Psoas muscle (tissue), 8 donors: ENCODE measurements around the gene LUC7L. TPM values are rescaled to one million over a fixed set of nuclear protein-coding genes. Genes with fewer than 3 reads are reported as not detected.

Experiments used
- ATAC-seq, 4 donors: fragments of 200-7000 bp; cut with Tn5 transposase; one replicate each; pipeline ENCODE4 v1.9.1; 2020; ENCODE audit warnings: moderate library complexity in 3 of 4, mild to moderate bottlenecking in 2 of 4
- DNase-seq, 2 donors: peaks; one replicate each; pipeline ENCODE4 v3.0.0-alpha.2; 2020
- H3K27ac ChIP-seq: fragments of 200-600 bp; one replicate; pipeline ENCODE4 v1.8.0; 2022
- H3K27me3 ChIP-seq, 3 donors: fragments of 200-600 bp in 1 of 3; one replicate each; pipeline versions ENCODE4 v1.6.1 to v1.8.0; 2013 to 2022; ENCODE audit warnings: low read length in 2 of 3, mild to moderate bottlenecking in 2 of 3, moderate library complexity in 1 of 3; ENCODE audit not compliant: insufficient read depth in 3 of 3
- H3K36me3 ChIP-seq, 2 donors: fragments of 200-600 bp in 1 of 2; one replicate each; pipeline versions ENCODE4 v1.6.1 to v1.8.0; 2013 to 2022; ENCODE audit warnings: low read depth in 1 of 2, mild to moderate bottlenecking in 1 of 2, moderate library complexity in 1 of 2; ENCODE audit not compliant: insufficient read depth in 1 of 2
- H3K4me1 ChIP-seq: fragments of 200-600 bp; one replicate; pipeline ENCODE4 v1.8.0; 2022
- H3K4me3 ChIP-seq: fragments of 200-600 bp; one replicate; pipeline ENCODE4 v1.8.0; 2022; ENCODE audit warnings: mild to moderate bottlenecking
- H3K9me3 ChIP-seq: fragments of 200-600 bp; one replicate; pipeline ENCODE4 v1.8.0; 2022
- CTCF ChIP-seq: fragments of 200-600 bp; IDR thresholded peaks from one replicate; pipeline ENCODE4 v1.8.0; 2022; ENCODE audit warnings: antibody characterized with exemption
- WGBS, 3 donors: extraction: QIAGEN DNeasy Blood & Tissue Kit; methylation state at CpG; one replicate each; pipeline versions ENCODE4 v1.1.6 to v1.1.7; 2013; 5-methylcytosine and 5-hydroxymethylcytosine counted together
- intact Hi-C, 2 donors: fragments of 100-400 bp; cut with DNase I; formaldehyde crosslinking; loops; one replicate each; pipeline versions ENCODE4 v1.11.0 to v1.14.2; 2022
- polyA plus RNA-seq, 3 donors: library from polyadenylated mRNA; stranded (reverse); fragments of 200-250 nt; gene quantifications; one replicate each; pipeline ENCODE4 v1.2.3, GENCODE V29; 2013
- total RNA-seq, 4 donors: library from RNA; stranded (reverse); fragmentation: NEBNext Ultra II Directional in 2 of 4; extraction: Animal tissue kit (Norgen Biotek cat#: 25700) in 2 of 4; gene quantifications; one replicate each; pipeline versions ENCODE4 v1.2.1 to v1.2.4, GENCODE V29; 2021 to 2023
- donor health status: healthy with polysubstance abuse.
- donor health status: DM: no; HTN: no; CAD: no; lungs with moderate emphysema.
- donor health status: Bipolar disorder and iron deficiency.
- donor health status: healthy.
- donor health status: DM: yes; HTN: yes; CAD: no.
- donor health status: DM: no; HTN: no; CAD: no.
- donor health status: DM: no; HTN: no; CAD: no.
- donor health status: DM: yes; HTN: yes; CAD: no.

The LUC7L gene
- total and polyA plus RNA-seq, 7 donors: 23.8 to 58.9 (median 30.3) TPM

GRCh38 chr16:275786-276232 is 46.6 kb upstream of the LUC7L start, which contains the start of gene RGS11:
Gene RGS11 (minus strand): TSS chr16:275944. CDS start chr16:275911, 33 bp downstream.
- H3K9me3 ChIP-seq: no peaks in the 10 kb centered on the region
- peaks cover 0 to 29% (median 25%) of the 10 kb centered on the region in 3 donors for H3K27me3 ChIP-seq
- H3K4me3 ChIP-seq: peak within 1 kb of the TSS; percentile 66
- intact Hi-C loops: no loop called here
- TF ChIP-seq CTCF: no peak
- no peak within 1 kb of the TSS for H3K27ac ChIP-seq
- DNase-seq: no peak
- H3K4me1 ChIP-seq: peaks cover 7% of the 10 kb centered on the region
- WGBS, 3 donors: 1 to 3% (median 3%) methylated on average over 42 to 56 of the region's 56 CpGs
- ATAC-seq: peak in 1 of 4 donors; percentile 46
- no peaks in the 10 kb centered on the region for H3K36me3 ChIP-seq

GRCh38 chr16:275041-275641 is 45.9 kb upstream of the LUC7L start:
- ATAC-seq: peak; percentile 10 to 32 (median 12)
- TF ChIP-seq CTCF: no peak
- Histone ChIP-seq H3K36me3 (no peaks in the 10 kb centered on the region), H3K27ac (no peak overlapping the region), H3K27me3 (peaks cover 0 to 26% (median 25%) of the 10 kb centered on the region in 3 donors), H3K9me3 (no peaks in the 10 kb centered on the region), H3K4me3 (peak overlapping the region; percentile 66), H3K4me1 (peaks cover 5% of the 10 kb centered on the region)
- WGBS, 3 donors: 3 to 4% (median 3%) methylated on average over 20 to 58 of the region's 58 CpGs
- intact Hi-C loops: no loop called here
- no peak for DNase-seq

GRCh38 chr16:273547-274421 is 44.5 kb upstream of the LUC7L start:
- no peak overlapping the region for H3K4me3 ChIP-seq
- DNase-seq (no peak), ATAC-seq (no peak)
- no peak for TF ChIP-seq CTCF
- intact Hi-C loops: no loop called here
- WGBS, 3 donors: 74 to 82% (median 79%) methylated on average over 28 to 30 of the region's 30 CpGs
- no peaks in the 10 kb centered on the region for H3K9me3 ChIP-seq
- no peaks in the 10 kb centered on the region for H3K36me3 ChIP-seq
- peaks cover 5% of the 10 kb centered on the region for H3K4me1 ChIP-seq
- H3K27me3 ChIP-seq: peaks cover 0 to 21% (median 19%) of the 10 kb centered on the region in 3 donors
- H3K27ac ChIP-seq: no peak overlapping the region

GRCh38 chr16:272633-273546 is 43.6 kb upstream of the LUC7L start:
- H3K27me3 ChIP-seq: peaks cover 0 to 21% (median 19%) of the 10 kb centered on the region in 3 donors
- WGBS, 3 donors: 61 to 68% (median 62%) methylated on average over 33 to 36 of the region's 36 CpGs
- intact Hi-C loops: no loop called here

More at GRCh38 chr16:272633-273546, 43.6 kb upstream of the LUC7L start:
- no peak overlapping the region for H3K27ac ChIP-seq
- H3K9me3 ChIP-seq: no peaks in the 10 kb centered on the region
- DNase-seq: no peak
- no peak for TF ChIP-seq CTCF
- no peaks in the 10 kb centered on the region for H3K36me3 ChIP-seq
- H3K4me1 ChIP-seq: peaks cover 5% of the 10 kb centered on the region
- no peak for ATAC-seq
- no peak overlapping the region for H3K4me3 ChIP-seq
